ENCODE data around the gene C8A. TPM values are rescaled to one million over a fixed set of nuclear protein-coding genes. Genes with fewer than 3 reads are reported as not detected.

Gene C8A
- total RNA-seq, 1 experiment from 2014 or later: not detected

DNA sequence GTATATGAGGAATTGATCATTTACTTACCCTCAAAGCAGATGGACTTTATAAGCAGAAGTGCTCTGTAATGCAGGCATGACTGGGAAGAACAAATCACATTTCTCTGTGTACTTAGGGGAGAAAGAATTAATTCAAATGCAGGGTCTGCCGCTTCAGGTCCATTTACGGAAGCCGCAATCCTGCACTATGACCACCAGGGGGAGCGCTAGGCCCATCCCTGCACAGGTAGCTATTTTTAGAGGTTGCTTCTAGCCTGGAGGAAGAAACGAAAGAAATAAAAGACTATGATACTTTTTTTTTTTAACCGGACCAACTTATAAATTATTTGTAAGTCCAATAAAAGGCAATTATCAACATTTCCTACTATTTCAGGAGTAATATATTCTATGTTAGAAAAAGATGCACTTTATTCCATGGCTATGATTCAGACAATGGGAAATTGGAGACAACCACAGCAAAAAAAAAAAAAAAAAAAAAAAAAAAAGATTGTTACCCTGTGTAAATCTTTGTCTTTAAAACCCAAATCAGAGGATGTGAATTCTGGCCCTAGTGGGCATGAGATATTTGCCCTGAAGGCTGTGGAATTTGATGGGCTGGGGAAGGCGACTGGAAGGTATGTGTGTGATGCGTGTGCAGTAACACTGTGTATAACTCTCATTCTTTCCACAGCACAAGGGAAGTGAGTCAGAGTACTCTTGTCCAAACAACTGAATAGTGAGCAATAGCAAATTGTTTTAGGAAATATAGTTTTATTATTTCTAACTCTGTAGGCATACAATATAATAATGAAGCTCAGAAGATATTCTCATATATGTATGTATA is 22.5 kb upstream of the C8A start:
- H2AFZ ChIP-seq (ENCODE audit: low read length): no peak overlapping the region
- no peak overlapping the region for H3K27ac ChIP-seq (ENCODE audit: low read length)
- no peaks in the 10 kb centered on the region for H3K4me1 ChIP-seq (ENCODE audit: low read length)
- H3K36me3 ChIP-seq (ENCODE audit: insufficient read depth, low read length): no peaks in the 10 kb centered on the region
- H3K4me3 ChIP-seq (ENCODE audit: low read length): no peak overlapping the region
- H3K27me3 ChIP-seq (ENCODE audit: low read length): no peaks in the 10 kb centered on the region
- no peak overlapping the region for H3K9ac ChIP-seq (ENCODE audit: low read length)
- peak; percentile 84 for DNase-seq
- H4K20me1 ChIP-seq (ENCODE audit: insufficient read depth, low read depth, low read length): no peaks in the 10 kb centered on the region
- H3K9me3 ChIP-seq (ENCODE audit: low read length): no peaks in the 10 kb centered on the region
- H3K4me2 ChIP-seq (ENCODE audit: low read depth, low read length, poor library complexity, severe bottlenecking): no peak overlapping the region
- H3K9me2 ChIP-seq (replicated peaks; ENCODE audit: insufficient read depth, low read length): no peaks in the 10 kb centered on the region
- no peaks in the 10 kb centered on the region for H3K79me2 ChIP-seq (ENCODE audit: low read length)

DNA sequence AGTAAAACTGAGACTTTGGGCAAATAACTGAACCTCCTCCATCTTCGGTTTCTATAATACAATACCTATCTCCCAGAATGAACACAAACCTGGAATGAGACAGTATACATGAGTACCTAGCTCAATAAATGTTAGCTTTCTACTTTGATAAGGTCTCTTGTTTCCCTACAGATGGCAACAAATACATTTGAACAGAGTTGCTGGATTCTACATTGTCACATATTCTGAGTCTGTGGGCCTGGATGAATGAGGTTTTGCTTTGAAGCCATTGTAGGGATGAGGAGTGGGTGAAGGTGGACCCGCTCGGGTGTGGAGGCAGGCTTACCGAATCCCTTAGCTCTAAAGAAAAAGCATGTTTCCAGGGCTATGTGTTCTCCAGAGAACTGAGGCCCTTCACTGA is 21.5 kb upstream of the C8A start:
- H3K4me1 ChIP-seq (ENCODE audit: low read length): no peaks in the 10 kb centered on the region
- no peaks in the 10 kb centered on the region for H3K27me3 ChIP-seq (ENCODE audit: low read length)
- no peak overlapping the region for H3K27ac ChIP-seq (ENCODE audit: low read length)
- no peaks in the 10 kb centered on the region for H4K20me1 ChIP-seq (ENCODE audit: insufficient read depth, low read depth, low read length)
- no peak overlapping the region for H3K4me2 ChIP-seq (ENCODE audit: low read depth, low read length, poor library complexity, severe bottlenecking)
- H3K4me3 ChIP-seq (ENCODE audit: low read length): no peak overlapping the region
- no peaks in the 10 kb centered on the region for H3K9me2 ChIP-seq (replicated peaks; ENCODE audit: insufficient read depth, low read length)
- no peaks in the 10 kb centered on the region for H3K36me3 ChIP-seq (ENCODE audit: insufficient read depth, low read length)
- H3K9ac ChIP-seq (ENCODE audit: low read length): no peak overlapping the region
- no peaks in the 10 kb centered on the region for H3K79me2 ChIP-seq (ENCODE audit: low read length)
- H2AFZ ChIP-seq (ENCODE audit: low read length): no peak overlapping the region
- H3K9me3 ChIP-seq (ENCODE audit: low read length): no peaks in the 10 kb centered on the region
- no peak for DNase-seq

DNA sequence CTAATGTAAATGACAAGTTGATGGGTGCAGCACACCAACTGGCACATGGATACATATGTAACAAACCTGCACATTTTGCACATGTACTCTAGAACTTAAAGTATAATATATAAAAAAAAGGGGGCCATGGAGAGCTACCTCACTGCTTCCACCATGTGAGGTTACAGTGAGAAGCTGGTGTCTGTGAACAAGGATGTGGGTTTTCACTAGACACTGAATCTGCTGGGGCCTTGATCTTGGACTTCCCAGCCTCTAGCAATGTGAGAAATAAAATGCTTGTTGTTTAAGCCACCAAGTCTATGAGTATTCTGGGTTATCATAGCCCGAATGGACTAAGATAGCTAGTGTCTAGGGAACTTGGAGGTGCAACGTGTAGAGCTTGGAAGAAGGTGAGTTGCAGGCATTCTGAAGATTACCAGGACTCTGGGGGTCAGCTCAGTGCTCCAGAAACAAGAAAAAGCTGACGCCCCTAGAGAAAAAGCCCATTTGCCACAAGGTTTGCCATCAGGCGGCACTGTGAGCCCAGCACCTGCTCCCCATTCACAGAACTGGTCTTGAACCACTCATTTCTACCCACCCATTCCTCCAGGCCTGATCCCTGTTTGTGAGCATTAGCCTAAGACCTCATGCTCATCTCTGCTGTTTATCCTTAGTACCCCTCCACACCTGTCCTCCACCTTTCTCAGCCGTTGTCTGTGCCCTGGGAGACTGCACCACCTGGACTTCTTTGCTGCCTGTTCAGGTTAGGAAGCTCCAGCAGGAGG is 20.3 kb upstream of the C8A start:
- no peak overlapping the region for H3K4me3 ChIP-seq (ENCODE audit: low read length)
- no peak overlapping the region for H3K4me2 ChIP-seq (ENCODE audit: low read depth, low read length, poor library complexity, severe bottlenecking)
- DNase-seq: no peak
- no peak overlapping the region for H2AFZ ChIP-seq (ENCODE audit: low read length)
- no peaks in the 10 kb centered on the region for H3K9me3 ChIP-seq (ENCODE audit: low read length)
- no peak overlapping the region for H3K27ac ChIP-seq (ENCODE audit: low read length)
- no peaks in the 10 kb centered on the region for H3K27me3 ChIP-seq (ENCODE audit: low read length)
- H3K9ac ChIP-seq (ENCODE audit: low read length): no peak overlapping the region
- H3K79me2 ChIP-seq (ENCODE audit: low read length): no peaks in the 10 kb centered on the region
- H3K36me3 ChIP-seq (ENCODE audit: insufficient read depth, low read length): no peaks in the 10 kb centered on the region
- H3K9me2 ChIP-seq (replicated peaks; ENCODE audit: insufficient read depth, low read length): no peaks in the 10 kb centered on the region
- no peaks in the 10 kb centered on the region for H3K4me1 ChIP-seq (ENCODE audit: low read length)
- H4K20me1 ChIP-seq (ENCODE audit: insufficient read depth, low read depth, low read length): no peaks in the 10 kb centered on the region

DNA sequence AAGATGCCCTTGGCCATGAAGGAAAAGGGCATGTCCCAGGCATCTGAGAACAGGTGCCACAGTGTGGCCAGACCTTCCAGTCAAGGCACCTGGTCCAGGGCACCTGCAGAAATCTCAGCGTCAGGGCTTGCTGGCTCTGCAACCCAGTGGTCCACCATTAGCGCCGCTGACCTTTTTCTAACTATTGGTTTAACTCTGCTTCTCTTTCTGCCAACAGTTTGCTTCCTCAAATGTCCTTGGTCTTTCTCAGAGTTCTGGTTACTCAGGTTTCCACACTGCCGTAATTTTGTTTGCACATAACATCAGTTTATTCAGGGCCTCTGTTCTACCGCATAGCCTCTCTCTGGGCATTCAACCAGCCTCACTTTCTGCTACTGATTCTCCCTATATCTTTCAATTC is 18.9 kb upstream of the C8A start:
- Histone ChIP-seq H2AFZ (ENCODE audit: low read length) (no peak overlapping the region), H3K79me2 (ENCODE audit: low read length) (no peaks in the 10 kb centered on the region), H3K4me3 (ENCODE audit: low read length) (no peak overlapping the region), H3K27ac (ENCODE audit: low read length) (no peak overlapping the region), H3K9ac (ENCODE audit: low read length) (no peak overlapping the region), H3K4me2 (ENCODE audit: low read depth, low read length, poor library complexity, severe bottlenecking) (no peak overlapping the region), H4K20me1 (ENCODE audit: insufficient read depth, low read depth, low read length) (no peaks in the 10 kb centered on the region), H3K27me3 (ENCODE audit: low read length) (no peaks in the 10 kb centered on the region), H3K9me3 (ENCODE audit: low read length) (no peaks in the 10 kb centered on the region), H3K36me3 (ENCODE audit: insufficient read depth, low read length) (no peaks in the 10 kb centered on the region), H3K4me1 (ENCODE audit: low read length) (no peaks in the 10 kb centered on the region), H3K9me2 (replicated peaks; ENCODE audit: insufficient read depth, low read length) (no peaks in the 10 kb centered on the region)
- no peak for DNase-seq

DNA sequence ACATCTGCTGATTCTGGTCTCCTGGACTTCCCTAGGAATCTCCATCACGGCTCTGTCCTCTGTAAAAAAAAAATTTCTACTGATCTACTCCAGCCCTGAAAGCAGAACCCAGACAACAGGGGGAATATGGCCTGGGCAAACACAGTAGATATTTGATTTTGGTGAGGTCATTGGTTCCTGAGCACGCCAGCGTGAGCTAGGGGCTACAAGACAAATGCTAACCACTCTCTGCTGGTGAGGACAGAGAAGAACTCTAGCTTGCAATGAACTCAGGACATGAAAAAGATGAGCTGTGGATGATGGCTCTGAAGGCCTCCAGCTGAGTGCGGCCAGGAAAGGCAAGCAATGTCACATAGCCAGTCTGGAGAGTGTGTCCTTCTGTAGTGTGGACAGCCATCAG is 18.2 kb upstream of the C8A start:
- Histone ChIP-seq H3K9me2 (replicated peaks; ENCODE audit: insufficient read depth, low read length) (no peaks in the 10 kb centered on the region), H3K9ac (ENCODE audit: low read length) (no peak overlapping the region), H3K4me2 (ENCODE audit: low read depth, low read length, poor library complexity, severe bottlenecking) (no peak overlapping the region), H3K4me1 (ENCODE audit: low read length) (no peaks in the 10 kb centered on the region), H3K27ac (ENCODE audit: low read length) (no peak overlapping the region), H3K4me3 (ENCODE audit: low read length) (no peak overlapping the region), H3K36me3 (ENCODE audit: insufficient read depth, low read length) (no peaks in the 10 kb centered on the region), H2AFZ (ENCODE audit: low read length) (no peak overlapping the region), H3K79me2 (ENCODE audit: low read length) (no peaks in the 10 kb centered on the region), H3K9me3 (ENCODE audit: low read length) (no peaks in the 10 kb centered on the region), H4K20me1 (ENCODE audit: insufficient read depth, low read depth, low read length) (no peaks in the 10 kb centered on the region), H3K27me3 (ENCODE audit: low read length) (no peaks in the 10 kb centered on the region)
- DNase-seq: no peak

DNA sequence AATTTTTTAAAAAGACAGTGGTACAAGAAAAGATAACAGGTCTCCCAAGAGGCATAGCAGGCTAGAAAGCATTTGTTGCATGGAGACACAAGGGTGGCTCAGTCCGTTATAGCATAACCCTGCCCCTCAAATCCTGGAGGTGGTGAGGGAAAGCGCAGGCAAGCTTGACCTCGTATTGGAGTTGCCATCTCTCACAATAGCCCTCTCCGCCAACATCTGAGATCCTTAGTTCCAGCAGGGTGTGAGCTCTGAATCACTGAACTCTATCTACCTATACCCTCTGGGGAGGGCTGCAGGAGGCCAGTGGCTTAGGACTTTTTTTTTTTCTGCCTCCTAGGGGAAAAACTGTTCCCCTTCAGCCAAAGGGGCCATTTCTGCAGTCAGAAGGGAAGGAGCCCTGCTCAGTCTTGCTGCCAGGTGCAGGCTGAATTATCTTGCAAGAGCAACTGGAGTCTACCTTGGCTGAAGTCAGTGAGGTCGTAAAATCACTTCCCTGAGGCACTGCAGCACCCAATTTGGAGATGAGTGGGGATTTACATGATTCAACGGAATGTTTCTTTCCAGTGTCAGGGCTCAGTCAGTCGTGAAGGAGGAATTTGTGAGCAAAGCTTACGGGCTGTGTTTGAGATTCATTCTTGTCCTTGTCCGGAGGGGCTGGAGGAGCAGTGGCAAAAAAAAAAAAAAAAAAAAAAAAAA is 17.2 kb upstream of the C8A start:
- no peak overlapping the region for H3K4me2 ChIP-seq (ENCODE audit: low read depth, low read length, poor library complexity, severe bottlenecking)
- no peak for DNase-seq
- no peaks in the 10 kb centered on the region for H3K9me3 ChIP-seq (ENCODE audit: low read length)
- no peak overlapping the region for H3K27ac ChIP-seq (ENCODE audit: low read length)
- H3K9ac ChIP-seq (ENCODE audit: low read length): no peak overlapping the region
- no peaks in the 10 kb centered on the region for H3K9me2 ChIP-seq (replicated peaks; ENCODE audit: insufficient read depth, low read length)
- no peak overlapping the region for H3K4me3 ChIP-seq (ENCODE audit: low read length)
- H4K20me1 ChIP-seq (ENCODE audit: insufficient read depth, low read depth, low read length): no peaks in the 10 kb centered on the region
- no peaks in the 10 kb centered on the region for H3K4me1 ChIP-seq (ENCODE audit: low read length)
- no peak overlapping the region for H2AFZ ChIP-seq (ENCODE audit: low read length)
- no peaks in the 10 kb centered on the region for H3K27me3 ChIP-seq (ENCODE audit: low read length)
- H3K79me2 ChIP-seq (ENCODE audit: low read length): no peaks in the 10 kb centered on the region
- H3K36me3 ChIP-seq (ENCODE audit: insufficient read depth, low read length): no peaks in the 10 kb centered on the region

DNA sequence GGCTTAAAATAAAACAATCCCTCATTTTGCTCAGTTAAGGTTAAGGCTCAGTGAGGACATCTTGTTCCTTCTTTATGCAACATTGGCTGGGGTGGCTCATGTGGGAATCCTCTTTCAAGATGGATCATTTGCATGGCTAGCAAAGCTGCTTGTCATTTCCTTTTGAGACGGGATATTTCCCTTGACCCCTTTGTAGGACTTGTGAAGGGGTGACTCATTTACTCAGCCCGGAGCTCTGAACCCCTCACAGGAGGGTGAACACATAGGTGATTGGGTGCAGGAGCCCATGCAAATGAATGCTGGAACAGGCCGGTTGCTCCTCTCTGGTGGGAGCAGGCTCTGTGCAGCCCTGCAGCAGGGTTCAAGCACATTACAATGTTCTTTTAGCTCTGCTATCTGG is 15.8 kb upstream of the C8A start:
- Histone ChIP-seq H3K9me3 (ENCODE audit: low read length) (no peaks in the 10 kb centered on the region), H2AFZ (ENCODE audit: low read length) (no peak overlapping the region), H3K9me2 (replicated peaks; ENCODE audit: insufficient read depth, low read length) (no peaks in the 10 kb centered on the region), H3K9ac (ENCODE audit: low read length) (no peak overlapping the region), H4K20me1 (ENCODE audit: insufficient read depth, low read depth, low read length) (no peaks in the 10 kb centered on the region), H3K36me3 (ENCODE audit: insufficient read depth, low read length) (no peaks in the 10 kb centered on the region), H3K79me2 (ENCODE audit: low read length) (no peaks in the 10 kb centered on the region), H3K27me3 (ENCODE audit: low read length) (no peaks in the 10 kb centered on the region), H3K4me3 (ENCODE audit: low read length) (no peak overlapping the region), H3K4me1 (ENCODE audit: low read length) (no peaks in the 10 kb centered on the region), H3K27ac (ENCODE audit: low read length) (no peak overlapping the region), H3K4me2 (ENCODE audit: low read depth, low read length, poor library complexity, severe bottlenecking) (no peak overlapping the region)
- DNase-seq: no peak

DNA sequence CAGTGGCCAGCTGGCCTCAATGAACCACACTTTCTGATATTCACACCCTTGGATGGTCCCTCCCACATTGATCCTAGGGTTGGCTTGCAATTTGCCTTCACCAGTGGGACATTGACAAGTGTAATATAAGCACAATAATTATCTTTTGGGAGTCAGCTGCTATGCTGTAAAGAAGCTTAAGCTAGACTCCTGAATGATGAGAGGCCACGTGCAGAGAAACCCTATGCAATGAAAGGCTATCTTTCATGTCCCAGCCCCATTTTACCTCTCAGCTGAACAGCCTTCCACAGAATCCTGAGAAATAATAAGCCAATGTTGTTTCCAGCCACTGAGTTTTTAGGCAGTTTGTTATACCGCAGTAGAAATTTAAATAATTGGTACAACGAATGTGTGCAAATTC is 11.1 kb upstream of the C8A start:
- Histone ChIP-seq H3K27me3 (ENCODE audit: low read length) (no peaks in the 10 kb centered on the region), H3K9ac (ENCODE audit: low read length) (no peak overlapping the region), H3K79me2 (ENCODE audit: low read length) (no peaks in the 10 kb centered on the region), H2AFZ (ENCODE audit: low read length) (no peak overlapping the region), H3K36me3 (ENCODE audit: insufficient read depth, low read length) (no peaks in the 10 kb centered on the region), H3K4me3 (ENCODE audit: low read length) (no peak overlapping the region), H4K20me1 (ENCODE audit: insufficient read depth, low read depth, low read length) (no peaks in the 10 kb centered on the region), H3K4me2 (ENCODE audit: low read depth, low read length, poor library complexity, severe bottlenecking) (no peak overlapping the region), H3K9me3 (ENCODE audit: low read length) (no peaks in the 10 kb centered on the region), H3K27ac (ENCODE audit: low read length) (no peak overlapping the region), H3K4me1 (ENCODE audit: low read length) (no peaks in the 10 kb centered on the region), H3K9me2 (replicated peaks; ENCODE audit: insufficient read depth, low read length) (no peaks in the 10 kb centered on the region)
- no peak for DNase-seq
